Stimulated activated CD8-positive, alpha-beta memory T cell treated with anti-CD3 and anti-CD28 coated beads, Interleukin-2, amount 100 ng/mL, for 48 hours (primary cell): ENCODE results near the gene CCDC154.
"Not testable (repeated sequence)": the region's sequence is repeated elsewhere in the genome, so short reads cannot be mapped to it uniquely, and the experiment has no call there.

Experiments used
- DNase-seq, 2 donors: peaks; one replicate each; pipeline ENCODE4 v3.0.0-alpha.2; 2020; ENCODE audit warnings: low read depth in 2 of 2

The CCDC154 gene, protein sequence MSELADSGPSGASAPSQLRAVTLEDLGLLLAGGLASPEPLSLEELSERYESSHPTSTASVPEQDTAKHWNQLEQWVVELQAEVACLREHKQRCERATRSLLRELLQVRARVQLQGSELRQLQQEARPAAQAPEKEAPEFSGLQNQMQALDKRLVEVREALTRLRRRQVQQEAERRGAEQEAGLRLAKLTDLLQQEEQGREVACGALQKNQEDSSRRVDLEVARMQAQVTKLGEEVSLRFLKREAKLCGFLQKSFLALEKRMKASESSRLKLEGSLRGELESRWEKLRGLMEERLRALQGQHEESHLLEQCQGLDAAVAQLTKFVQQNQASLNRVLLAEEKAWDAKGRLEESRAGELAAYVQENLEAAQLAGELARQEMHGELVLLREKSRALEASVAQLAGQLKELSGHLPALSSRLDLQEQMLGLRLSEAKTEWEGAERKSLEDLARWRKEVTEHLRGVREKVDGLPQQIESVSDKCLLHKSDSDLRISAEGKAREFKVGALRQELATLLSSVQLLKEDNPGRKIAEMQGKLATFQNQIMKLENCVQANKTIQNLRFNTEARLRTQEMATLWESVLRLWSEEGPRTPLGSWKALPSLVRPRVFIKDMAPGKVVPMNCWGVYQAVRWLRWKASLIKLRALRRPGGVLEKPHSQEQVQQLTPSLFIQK

DNA sequence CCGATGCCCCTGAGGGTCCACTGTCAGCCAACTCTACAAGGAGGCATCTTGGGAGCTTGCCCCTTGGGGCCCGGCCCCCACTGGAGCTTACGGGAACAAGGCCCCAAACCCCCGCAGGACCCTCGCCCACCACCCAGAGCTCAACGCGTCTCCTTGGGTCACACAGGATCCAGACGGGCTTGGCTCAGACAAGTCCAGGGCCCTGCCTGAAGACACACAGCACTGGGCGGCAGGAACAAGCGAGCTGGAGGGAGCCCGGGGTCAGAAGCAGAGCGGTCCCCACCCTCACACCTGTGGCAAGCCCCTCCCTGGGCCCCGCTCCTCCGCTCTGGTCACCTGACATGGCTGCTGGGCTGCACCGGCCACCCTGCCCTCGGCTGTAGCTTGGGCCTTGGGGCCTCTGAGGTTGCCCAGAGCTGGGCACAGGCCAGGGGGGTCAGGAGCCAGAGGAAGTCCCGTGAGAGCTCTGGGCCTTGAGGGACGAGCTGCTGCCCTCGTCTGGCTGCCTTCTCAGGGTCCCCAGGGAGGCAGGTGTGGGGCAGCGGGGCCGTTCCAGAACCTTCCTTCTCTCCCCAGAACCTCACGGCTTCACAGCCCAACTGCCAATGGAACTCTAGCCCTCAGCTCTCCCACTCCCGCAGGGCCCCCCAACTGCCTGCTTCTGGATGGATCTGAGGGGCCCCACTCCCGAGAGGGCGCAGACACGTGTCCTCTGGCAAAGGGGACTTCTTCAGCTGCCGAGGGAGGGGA, at the start of gene CCDC154:
Gene CCDC154, minus strand, starts transcription at position 577 of the 750 bp plus-strand sequence. Its CDS starts 234 bp downstream, at position 343.
- DNase-seq, result no peak

DNA sequence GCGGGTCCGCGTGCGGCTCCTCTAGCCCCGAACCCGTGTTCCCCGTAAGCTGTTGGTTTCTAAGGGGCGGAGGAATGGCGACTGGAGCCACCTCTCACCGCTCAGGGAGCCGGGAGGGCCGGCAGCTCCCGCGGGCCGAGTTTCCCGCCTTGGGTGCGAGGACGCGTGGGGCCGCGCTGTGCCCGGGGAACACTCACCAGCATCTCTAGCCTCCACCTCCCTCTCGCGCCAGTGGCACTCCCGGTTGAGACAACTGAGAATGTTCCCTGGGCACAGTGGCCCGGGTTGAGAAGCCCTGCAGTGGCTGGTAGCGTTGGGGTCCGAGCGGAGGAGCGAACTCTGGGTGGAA, 49.4 kb upstream of the CCDC154 start:
- no peak for DNase-seq

DNA sequence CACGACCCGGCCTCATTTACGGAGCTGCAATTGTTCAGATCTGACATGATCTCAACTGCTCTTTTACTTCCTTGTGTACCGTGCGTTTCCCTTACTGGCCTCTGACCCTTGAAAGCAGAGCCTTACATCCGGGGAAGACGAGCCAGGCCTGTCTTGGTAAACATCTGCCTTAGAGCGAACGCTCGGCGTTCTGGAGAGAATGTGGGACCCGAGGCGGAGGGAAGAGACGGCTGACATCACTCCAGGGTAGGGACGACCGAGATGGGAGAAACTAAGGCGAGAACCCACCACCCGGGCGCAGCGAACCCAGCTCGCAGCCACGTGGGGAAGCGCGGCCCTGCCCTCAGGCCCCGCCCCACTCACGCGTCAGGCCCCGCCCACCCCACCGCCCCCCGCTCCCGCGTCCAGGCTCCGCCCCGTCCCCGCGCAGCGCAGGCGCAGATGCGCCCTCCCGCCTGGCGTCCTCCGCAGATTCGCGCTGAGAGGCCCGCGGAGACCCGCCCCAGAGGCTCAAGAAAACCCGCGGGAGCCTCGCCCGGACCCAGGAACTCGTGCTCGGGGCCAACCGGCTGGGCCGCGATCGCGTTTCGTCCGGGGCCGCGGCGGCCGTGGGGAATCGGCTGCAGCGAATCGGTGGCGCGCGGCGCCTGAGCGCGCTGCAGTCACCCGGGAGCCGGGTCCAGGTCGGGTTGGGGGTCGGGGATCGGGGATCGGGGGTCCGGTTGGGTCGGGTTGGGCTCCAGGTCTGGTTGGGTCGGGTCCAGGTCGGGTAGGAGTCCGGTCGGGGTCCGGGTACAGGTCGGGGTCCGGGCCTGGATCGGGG, 48.8 kb upstream of the CCDC154 start, which contains the start of gene TELO2:
Gene TELO2, plus strand, starts transcription at position 438 of the 823 bp plus-strand sequence. CDS start 922 bp downstream, outside the sequence.
- DNase-seq, result peak; percentile 78 to 82

DNA sequence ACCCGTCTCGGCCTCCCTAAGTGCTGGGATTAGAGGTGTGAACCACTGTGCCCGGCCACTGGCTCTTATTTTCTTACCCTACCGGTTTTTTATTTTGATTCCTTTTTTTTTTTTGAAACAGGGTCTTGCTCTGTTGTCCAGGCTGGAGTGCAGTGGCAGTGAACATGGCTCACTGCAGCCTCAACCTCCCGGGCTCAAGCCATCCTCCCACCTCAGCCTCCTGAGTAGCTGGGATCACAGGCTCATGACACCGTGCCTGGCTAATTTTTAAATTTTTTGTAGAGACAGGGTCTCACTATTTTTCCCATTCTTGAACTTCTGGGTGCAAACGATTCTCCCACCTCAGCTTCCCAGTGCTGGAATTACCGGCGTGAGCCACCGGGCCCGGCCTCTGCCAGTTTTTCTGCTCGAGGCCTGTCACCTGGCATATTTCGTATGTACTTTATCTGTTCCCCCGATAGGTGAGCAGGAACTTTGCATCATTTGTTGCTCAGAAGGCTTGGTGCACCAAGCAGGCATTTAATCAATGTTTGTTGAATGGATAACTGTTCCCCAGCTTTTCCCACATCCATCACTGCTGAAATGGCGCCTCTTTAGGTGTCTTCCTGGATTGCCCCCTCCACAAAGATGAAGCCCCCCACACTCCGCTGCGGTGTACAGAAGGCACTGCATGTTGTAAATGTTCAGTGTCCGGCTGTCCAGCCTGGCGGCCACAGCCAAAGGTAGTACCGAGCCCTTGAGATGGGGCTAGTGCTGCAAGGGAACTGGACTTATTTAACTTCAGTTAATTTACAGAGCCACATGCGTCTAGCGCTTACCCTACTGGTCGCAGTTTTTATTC, 47.9 kb upstream of the CCDC154 start:
- DNase-seq, result no peak

- no peak for DNase-seq
Observed at GRCh38 chr16:1491327-1491726, 47.0 kb upstream of the CCDC154 start.

GRCh38 chr16:1489077-1489476, 44.7 kb upstream of the CCDC154 start:
- no peak for DNase-seq

- DNase-seq, result no peak
Observed at GRCh38 chr16:1488619-1489018, 44.3 kb upstream of the CCDC154 start, which contains the start of gene PTX4. Gene PTX4 (minus strand): TSS chr16:1488944. CDS start chr16:1488909, 35 bp downstream.

- DNase-seq, result no peak
Observed at GRCh38 chr16:1488054-1488601, 43.8 kb upstream of the CCDC154 start.

DNA sequence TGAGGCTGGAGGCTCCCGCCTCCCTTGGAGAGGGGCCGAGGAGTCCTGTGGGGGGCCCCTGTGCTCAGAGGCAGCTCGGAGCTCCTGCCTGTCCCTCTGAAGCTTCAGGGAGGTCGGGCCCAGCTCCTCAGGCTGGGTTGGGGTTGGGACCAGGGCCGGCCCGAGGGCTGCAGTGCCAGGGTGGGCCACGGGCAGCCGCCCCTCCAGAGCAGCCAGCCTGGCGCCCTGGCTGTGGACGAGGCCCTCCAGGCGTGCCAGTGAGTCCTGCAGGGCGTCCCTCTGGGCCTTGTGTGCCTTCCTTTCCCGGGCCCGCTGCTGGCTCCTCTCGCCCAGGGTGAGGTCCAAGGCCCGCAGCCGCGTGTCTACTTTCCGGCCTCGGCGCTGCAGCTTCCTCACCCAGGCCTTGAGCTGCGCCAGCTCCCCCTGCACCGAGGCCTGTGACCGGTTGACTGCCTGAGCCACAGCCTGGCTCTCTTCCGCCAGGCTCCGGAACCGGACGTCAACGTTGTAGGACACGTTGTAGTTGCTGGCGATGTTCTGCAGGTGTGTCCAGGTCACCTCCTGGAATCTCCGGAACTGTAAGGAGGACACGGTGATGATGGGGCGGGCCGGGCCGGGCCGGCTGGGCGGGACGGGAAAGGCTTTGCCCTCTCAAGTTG, 43.2 kb upstream of the CCDC154 start:
- DNase-seq, result no peak

DNA sequence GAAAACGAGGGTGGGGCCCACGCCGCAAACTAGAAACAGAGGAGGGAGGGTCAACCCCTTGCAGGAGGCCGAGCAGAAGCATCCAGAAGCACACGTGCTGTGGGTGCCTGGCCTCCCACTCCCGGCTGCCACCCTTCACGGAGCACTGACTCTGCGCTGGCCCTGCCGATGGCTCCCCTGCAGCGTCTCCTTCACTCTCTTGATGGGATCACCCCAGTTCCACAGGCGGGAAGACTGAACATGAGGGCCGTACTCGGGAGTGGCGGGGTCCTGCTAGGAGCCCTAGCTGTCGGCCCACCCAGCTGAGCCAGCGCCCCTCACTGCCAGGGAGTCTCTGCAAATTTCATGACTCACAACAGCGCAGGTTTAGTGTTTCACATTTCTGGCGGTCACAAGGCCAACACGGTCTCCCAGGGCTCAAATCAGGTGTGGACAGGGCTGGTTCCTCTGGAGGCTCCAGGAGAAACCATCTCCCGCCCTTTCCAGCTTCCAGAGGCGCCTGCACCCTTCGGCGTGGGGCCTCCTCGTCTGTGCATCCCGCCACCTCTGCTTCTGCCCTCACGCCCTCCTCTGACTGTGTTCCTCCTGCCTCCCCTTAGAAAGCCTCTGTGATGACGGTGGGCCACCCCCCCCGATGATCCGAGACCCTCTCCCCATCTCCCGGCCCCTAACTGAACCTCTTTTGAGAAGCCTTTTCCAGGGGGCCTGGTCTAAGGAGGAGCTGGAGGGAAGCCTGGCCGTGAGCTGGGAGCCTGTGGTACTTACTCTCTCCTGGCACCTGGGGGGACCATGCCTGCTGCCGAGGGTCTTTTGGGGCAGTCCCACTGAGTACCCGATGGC, 42.4 kb upstream of the CCDC154 start:
- DNase-seq, result no peak

- DNase-seq, result no peak
Observed at GRCh38 chr16:1485847-1486496, 41.6 kb upstream of the CCDC154 start.

- DNase-seq, result no peak
Observed at GRCh38 chr16:1481906-1482835, 37.8 kb upstream of the CCDC154 start.

- DNase-seq, result not testable (repeated sequence)
Observed at GRCh38 chr16:1478937-1479336, 34.6 kb upstream of the CCDC154 start.

- no peak for DNase-seq
Observed at GRCh38 chr16:1477033-1477432, 32.7 kb upstream of the CCDC154 start.

DNA sequence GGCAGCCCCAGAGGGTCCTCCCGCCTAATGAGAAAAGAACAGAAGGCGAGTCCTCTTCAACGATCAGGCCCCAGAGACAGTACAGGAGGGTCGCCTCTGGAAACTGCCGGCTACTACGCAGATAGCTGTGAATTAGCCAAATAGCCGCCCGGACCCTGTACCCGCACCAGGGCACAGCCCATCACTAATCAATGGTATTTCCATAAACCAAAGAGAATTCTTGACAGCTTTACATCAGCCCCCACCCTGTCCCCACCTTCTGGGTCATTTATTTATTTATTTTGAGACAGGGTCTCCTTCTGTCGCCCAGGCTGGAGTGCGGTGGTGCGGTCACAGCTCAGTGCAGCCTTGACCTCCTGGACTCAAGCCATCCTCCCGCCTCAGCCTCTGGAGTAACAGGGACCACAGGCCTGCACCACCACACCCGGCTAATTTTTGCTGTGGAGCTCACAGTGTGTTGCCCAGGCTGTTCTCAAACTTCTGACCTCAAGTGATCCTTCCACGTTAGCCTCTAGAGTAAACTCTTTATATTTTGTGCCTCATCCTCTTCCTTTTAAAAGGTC, 31.3 kb upstream of the CCDC154 start:
- no peak for DNase-seq

DNA sequence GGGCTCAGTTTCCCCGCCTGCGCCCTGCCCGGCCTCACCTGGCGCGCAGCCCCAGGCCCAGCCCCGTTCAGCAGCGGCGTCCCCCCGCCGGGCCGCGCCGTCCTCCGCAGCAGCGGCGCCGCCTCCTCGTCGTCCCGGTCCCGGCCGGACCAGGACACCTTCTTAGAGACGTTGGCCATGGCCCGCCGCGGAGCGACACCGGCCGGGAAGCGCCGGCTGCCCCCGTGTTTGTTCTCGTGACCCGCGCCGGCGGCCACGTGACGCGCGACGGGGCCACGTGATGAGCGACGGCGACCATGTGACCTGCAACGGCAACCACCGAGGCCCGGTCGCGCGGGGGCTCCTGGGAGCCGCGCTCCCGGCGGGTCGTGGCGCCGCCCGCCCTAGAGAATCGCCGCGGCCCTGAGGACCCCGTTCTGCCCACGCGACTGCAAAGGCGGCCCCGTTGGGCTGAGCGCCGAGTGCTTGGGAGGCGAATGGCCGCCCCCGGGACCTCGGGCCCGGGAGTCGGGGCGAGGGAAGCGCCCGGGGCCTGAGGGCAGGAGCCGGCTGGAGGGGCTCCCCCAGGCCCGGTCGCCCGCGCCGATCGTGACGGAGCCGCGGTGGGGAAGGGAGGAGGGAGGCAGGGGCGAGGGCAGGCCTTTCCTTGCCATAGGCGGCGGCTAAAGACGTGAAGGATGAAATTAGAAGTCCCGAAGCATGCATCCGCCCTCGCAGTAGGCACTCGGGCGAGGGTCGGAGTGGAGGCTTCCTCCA, 30.6 kb upstream of the CCDC154 start, which contains the start of gene CLCN7:
Gene CLCN7, minus strand, starts transcription at position 233 of the 756 bp plus-strand sequence. Its CDS starts 54 bp downstream, at position 179.
- peak; percentile 82 to 85 for DNase-seq
